Hepatocyte (in vitro differentiated cells): ENCODE measurements around the gene TUSC7.

Experiments
- CTCF ChIP-seq: fragments of 200-600 bp; sonication (generic); IDR thresholded peaks from 2 replicates; pipeline ENCODE4 v1.5.1; 2016; ENCODE audit warnings: antibody characterized with exemption, mild to moderate bottlenecking; ENCODE audit not compliant: poor library complexity
- EZH2 ChIP-seq: fragments of 200-600 bp; sonication (generic); IDR thresholded peaks from 2 replicates; pipeline ENCODE4 v1.6.1; 2016; ENCODE audit warnings: antibody characterized with exemption, mild to moderate bottlenecking, borderline replicate concordance
- EZH2phosphoT487 ChIP-seq: fragments of 200-600 bp; sonication (generic); IDR thresholded peaks from one replicate; pipeline ENCODE4 v1.6.1; 2018; ENCODE audit warnings: antibody characterized with exemption, mild to moderate bottlenecking, low read depth, moderate library complexity; ENCODE audit not compliant: unreplicated experiment, severe bottlenecking

GRCh38 chr3:116741467-116741866, 31.9 kb downstream of the TUSC7 start:
- TF ChIP-seq CTCF (no peak), EZH2 (no peak), EZH2phosphoT487 (no peak)
